ENCODE measurements around the gene ANK2. TPM values are rescaled to one million over a fixed set of nuclear protein-coding genes. Genes with fewer than 3 reads are reported as not detected.
A peak's percentile ranks its signal among the peaks of the same experiment; 100 is the strongest.

Gene ANK2
- total RNA-seq, 1 experiment from 2014 or later = 22.5 TPM

DNA sequence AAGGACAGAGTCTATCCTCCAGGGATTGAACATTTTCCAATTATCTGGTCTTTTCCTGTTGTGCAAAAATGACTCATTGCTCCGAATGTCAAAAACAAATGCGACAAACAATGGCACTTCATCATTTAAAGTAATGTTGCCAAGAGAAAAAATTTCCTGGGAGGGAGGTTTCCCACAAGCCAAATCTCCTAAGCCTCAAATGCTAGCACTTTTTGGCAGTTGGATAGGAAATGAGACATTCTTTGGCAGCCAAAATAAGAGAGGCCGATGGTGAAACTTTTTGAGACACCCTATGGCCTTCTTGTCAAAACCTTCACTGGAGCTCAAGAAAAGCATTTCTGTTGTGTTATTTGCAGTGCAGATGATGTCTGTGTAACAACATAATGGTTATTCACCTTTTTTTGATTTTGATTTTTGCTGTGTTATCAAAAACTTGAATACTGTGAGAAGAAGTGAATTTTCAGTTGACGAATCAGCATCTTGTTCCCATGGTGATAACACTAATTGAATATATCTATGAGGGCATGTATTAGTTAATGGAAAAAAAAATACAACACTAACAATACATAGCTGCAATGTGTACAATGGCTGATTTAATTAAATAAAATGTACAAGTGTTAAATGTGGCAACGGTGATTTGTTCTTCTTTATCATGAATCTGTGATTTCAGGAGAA lies 333.8 kb downstream of the ANK2 start:
- no peak for DNase-seq (ENCODE audit: extremely low read depth, low read depth)

DNA sequence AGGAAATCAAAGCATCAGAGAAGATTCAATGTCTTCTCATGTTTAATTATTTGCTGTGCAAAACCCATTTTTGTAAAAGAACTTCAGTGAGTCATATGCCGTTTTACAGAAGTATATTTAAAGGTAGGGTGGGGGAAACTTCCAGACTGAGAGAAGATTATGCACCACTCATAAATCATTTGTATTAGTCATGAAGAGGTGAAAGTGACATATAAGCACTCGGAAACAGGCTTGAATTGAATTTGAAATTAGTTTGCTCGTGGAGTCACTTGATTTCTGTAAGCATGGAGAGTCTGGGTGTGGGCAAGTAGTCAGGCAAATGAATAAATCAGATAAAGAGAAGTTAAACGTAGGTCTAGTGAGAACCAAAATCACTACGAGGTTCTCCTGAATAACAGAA lies 335.1 kb downstream of the ANK2 start:
- DNase-seq (ENCODE audit: extremely low read depth, low read depth) = no peak

DNA sequence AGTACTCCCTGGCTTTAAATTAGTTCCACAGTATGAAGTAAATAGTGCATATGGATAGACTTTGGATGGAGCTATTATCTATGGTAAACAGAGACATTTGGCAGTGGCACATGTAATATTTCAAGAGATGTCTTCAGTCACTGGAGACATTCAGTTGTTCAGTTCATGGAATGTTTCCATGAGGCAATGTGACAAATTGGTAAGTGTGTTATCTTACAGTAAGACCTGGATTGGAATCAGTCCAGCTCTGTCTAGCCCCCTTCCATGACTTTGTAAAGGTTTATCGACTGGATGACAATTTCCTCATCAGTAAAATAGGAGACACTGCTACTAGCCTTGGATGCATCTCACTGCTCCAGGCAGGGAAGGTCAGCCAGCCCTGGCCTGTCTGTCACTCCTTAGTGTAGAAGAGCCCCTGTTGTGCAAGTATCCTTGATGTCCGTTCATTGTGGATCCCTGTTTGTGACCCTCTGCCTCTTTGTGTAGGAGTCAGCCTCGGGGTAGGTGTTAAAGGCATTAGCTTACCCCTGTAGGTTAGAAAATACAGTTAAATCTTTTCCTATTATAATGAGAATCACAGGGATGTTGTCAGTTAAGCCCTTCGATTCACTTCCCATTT lies 335.9 kb downstream of the ANK2 start:
- DNase-seq (ENCODE audit: extremely low read depth, low read depth) = no peak

DNA sequence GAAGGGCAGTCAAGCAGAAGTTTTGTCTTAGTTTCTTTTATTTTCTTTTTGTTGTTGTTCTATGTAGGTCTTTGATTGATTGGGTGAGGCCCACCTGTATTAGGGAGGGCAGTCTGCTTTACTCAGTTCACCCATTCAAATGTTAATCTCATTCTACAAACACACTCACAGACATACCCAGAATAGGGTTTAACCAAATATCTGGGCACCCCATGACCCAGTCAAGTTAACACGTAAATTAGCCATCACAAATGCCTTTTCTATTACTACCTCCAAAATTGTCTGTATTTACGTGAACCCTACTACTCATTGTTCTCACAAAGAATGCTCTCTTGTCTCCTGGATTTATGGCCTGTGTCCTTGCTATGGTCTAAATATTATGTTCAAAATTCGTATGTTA lies 339.7 kb downstream of the ANK2 start:
- no peak for DNase-seq (ENCODE audit: extremely low read depth, low read depth)

DNA sequence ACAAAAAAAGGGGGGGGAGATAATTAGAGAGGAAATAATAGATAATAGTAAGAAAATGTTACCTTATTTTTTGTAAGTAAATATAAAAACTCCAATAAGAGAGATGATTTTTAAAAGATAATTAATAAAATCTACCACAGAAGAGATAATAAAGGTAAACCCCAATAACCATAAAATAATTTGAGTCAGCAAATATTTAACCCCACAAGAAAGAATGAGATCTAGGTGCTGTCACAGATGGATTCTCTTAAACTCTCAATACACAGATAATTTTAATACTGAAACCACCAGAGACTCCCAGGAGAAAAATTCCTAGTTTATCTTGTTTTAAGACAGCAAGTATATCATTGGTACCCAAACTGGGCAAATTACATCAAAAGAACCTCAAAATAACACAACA lies 341.4 kb downstream of the ANK2 start:
- no peak for DNase-seq (ENCODE audit: extremely low read depth, low read depth)

DNA sequence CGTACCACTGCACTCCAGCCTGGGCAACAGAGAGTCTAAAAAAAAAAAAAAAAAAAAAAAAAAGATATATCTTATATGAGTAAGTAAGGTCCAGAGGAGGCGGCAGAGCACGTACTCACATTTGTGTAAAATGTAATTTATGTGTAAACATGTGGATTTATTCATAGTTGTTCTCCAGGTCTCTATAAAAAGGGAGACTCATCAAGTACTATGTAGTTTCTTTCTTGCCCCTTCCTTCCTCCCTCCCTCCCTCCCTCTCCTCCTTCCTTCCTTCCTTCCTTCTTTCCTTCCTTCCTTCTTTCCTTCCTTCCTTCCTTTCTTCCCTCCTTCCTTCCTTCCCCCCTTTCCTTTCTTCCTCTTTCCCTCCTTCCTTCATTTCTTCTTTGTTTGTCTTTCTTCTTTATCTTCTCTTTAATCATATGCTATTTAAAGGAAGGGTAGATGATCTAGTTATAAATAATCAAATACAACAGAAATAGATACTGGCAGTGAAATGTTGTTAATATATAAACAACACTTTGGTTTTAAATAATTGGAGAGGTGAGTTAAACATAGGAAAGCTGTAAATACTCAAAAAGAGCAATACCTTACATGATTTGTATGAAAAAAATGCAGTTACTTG lies 344.8 kb downstream of the ANK2 start:
- no peak for DNase-seq (ENCODE audit: extremely low read depth, low read depth)

DNA sequence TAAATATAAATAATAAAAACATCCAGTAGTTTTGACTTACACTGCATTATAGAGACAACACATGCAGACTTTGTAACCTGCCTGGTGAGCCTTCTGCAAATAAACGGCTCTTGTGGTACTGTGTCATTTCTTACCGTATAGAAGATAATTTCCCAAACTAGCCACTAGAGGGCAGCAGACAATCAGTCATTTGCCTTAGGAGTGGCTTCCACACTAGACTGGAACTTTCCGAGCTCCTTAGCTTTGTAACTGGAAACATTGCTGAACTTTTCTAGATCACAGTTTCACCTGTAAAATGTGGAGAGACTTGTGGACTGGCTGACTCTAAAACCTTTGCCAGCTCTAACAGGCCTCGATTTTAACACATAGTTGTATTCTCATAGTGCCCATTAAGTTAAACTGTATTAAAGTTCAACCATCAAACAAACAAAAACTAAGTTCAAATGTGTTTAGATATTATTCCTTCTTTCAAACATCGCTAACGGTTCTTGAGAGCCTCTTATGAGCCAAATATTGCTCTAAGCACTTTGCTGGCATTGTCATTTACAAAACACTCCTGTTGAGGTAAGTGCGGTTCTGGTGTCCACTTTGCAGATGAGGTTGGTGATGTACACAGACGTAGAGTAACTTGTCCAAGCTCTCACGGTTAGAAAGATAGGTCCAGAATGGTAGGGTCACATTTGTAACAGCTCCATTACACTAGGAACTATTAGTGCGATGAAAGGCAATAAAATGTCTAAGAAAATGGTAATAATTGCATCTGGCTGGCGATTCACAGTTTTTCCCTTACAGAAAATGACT lies 345.5 kb downstream of the ANK2 start:
- peak; percentile 86 for DNase-seq (ENCODE audit: extremely low read depth, low read depth)

DNA sequence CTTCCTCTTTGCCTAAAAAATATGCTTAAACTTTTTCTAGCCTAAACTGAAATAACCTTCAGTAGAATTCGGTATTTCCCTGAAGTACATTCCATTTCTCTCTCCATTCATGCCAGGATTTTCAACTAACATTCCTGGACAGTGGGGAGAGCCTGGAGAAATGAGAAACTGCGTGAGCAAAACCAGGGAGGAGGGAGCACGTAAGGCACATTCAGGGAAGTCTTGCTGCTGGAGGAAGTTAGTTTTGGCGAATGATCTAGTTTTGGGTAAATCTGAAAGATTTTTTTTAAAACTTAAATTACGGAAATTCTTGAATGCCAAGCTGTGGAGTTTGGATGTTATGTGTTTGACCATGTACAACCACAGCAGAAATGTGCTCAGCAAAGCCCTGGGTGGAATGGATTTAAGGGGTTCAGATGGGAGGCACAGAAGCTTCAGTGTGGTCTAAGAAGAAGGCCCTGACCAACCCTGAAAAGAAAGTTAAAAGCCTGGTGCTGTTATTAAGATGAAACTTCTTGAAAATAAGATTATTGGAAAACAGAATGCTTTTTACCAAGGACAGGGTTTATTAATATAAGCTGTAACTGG lies 347.8 kb downstream of the ANK2 start:
- no peak for DNase-seq (ENCODE audit: extremely low read depth, low read depth)

DNA sequence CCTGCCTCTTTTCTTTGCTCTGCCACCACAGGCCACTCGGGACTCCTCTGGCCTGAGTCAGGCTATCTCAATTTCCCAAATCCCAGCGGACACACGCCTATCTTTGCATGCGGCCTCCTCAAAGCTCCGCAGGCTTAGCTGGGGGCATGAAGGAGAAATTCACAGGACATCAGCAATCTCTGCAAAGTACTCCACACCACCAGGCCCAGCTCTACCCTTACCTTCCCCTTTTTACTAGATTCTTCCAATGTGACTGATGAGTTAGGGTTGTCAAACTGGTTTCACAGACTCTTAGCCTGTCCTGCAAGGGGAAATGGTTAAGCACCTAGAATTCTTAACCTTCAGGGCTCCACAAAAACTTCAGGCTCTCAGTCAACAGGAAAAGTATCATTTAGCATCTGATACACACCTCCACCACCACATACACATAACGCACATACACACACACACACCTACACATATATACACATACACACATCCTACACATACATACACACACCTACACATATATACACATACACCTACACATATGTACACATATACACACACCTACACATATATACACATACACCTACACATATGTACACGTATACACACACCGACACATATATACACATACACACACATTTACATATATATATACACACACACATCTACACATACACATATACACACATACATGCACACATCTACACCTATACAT lies 349.1 kb downstream of the ANK2 start:
- DNase-seq (ENCODE audit: extremely low read depth, low read depth) = no peak

DNA sequence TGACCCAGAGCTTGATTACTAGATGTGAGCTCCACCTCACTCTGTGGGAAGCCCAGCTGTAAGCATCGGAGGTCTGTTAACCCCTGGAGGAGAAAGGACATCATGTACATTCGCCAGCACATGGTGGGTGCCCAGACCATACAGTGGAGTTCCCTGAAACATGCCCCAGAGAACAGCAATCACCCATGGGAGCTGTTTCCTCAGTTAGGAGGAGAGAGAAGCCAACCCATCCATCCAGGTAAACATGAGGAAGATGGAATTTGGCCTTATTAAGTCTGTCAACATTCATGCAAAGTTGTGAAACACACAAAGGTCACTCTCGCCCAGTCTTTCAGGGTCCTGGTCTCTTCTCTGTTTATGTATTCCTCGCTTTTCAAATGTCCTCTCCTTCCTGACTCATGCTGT lies 354.7 kb downstream of the ANK2 start:
- no peak for DNase-seq (ENCODE audit: extremely low read depth, low read depth)

DNA sequence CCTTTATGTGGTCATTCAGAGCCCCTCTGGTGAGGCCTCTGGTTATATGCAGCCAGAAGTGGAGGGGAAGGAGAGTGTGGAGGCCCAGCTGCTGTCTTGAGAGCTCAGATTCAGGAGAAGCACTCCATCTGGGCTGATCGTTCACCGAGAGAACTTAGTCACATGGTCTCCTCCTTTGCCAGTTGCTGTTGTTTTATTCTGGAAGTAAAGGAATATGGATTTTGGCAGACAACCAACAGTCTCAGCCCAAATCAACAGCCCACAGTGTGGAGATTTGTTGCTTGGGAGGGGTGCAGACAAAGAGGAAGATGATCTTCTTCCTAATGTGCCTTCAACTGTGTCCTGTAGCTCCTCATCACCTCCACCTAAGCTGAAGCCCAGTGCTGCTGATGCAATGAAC lies 355.4 kb downstream of the ANK2 start:
- no peak for DNase-seq (ENCODE audit: extremely low read depth, low read depth)

DNA sequence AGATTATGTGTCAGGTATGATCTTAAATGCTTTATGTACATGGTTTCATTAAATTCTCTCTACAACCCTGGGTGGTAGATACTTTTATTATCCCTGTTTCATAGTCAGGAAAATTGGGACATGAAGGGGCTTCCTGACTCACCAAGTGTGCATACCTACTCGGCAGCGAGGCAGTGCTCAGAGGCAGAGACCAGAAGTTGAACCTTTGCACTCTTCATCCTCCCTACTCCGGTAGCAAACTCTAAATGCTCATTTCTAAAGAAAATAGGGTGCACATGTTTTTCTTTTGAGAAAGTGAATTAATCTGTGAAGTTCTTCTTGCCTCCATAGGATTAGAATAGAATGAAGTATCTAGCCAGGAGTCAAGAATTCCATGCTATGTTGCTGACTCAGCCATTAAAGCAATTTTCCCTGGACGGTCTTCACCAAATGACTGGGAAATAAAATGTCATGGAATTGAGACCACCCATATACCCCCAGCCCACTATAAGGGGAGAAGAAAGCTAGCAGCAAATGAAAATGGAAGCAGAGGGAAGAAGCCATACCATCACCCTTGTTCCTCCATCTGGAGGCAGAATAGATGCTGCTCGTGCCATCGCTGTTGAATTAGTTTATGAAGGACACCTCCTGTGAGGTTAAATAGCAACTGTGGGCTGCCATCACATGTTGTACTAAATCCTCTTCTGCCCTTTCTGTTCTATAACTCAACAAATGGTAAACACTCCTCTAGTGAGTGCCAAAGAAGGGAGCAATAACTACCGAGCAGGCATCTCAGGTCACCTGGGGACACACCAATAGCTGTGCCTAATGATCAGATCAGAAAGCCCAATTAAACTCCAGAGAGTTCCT lies 356.6 kb downstream of the ANK2 start:
- DNase-seq (ENCODE audit: extremely low read depth, low read depth) = no peak

DNA sequence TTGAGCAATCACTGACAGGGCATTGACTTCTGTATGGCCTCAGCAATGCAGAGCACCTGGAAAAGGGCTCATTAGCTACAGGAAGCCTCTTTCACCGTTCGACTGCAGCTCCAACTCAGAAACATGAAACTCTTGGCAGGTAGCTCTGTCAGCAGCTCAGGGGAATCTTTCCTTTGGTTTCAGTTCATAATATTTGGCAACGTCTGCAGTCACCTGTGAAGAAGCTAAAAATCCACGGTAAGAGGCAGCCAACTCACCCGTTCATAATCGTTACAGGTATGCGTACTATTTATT lies 357.2 kb downstream of the ANK2 start:
- no peak for DNase-seq (ENCODE audit: extremely low read depth, low read depth)

DNA sequence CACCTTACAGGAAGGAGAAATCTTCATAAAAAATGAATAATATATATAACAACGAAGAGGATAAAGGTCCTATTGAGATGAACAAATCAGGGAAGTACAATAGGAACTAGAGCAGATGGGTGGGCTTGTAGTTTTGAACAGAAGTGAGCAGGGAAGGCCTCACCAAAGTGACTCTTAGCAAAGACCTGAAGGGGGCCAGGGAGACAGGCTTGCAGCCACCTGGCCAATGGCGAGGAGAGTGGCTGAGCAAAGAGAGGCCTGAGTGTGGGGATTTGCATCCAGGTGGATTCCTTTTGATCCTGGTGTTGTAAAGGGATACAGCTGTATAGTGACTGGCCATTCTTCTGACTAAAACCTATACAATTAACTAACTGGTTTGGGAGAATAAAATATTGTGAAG lies 358.0 kb downstream of the ANK2 start:
- DNase-seq (ENCODE audit: extremely low read depth, low read depth) = no peak

DNA sequence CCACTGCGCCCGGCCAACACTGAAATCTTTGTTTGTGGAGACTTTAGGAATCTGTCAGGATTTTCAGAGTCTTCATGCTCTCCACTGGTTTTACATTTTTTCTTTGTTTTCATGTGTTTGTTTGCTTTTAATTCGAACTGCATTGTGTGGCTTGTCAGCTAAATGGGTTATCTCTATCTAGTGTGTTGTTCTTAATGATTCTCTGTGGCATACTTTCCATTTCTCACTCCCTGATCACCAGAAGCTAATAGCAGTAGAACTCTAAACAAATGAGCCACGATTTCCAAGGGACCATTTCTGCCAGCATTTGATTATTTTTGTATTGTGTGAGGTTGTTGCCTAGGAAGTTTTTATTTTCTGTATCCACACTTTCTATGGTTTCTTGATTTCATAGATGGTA lies 359.7 kb downstream of the ANK2 start:
- no peak for DNase-seq (ENCODE audit: extremely low read depth, low read depth)

DNA sequence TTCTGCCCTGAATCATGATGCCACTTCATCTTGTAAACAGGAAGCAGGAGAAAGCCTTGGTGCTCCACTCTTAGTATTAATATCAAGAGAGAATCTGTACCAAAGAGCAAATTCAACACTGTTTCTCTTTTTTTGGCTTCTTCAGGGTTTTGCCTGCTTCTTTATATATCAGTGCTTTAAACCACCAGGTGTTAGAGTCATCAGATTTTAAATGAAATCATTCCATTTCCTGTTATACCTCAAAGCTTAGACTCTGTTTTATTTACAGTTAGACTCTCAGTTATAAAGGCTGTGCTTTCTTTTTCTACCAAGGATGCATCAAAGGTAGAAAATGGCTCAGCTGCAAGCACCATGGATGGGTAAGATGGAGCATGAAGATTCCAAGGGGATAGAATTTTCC lies 361.2 kb downstream of the ANK2 start:
- no peak for DNase-seq (ENCODE audit: extremely low read depth, low read depth)

DNA sequence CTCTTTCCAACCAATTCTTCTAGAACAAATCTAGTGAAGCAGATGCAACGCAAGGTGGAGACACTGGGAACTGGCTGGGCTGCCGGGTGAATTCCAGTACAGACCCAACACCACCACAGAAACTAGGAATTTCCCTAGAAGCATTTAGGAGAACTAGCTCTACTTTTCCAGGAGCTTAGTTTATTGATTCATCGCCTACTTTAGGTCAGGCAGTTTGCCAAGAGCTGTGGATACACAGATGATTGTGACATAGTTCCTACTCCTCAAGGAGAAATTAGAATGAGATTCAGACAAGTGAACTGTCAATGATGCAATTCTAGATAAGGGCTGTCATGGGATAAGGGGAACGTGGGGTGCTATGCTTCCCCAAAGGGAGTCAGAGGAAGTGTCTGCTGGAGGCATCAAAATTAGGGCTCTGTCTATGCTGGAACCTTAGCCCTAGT lies 362.1 kb downstream of the ANK2 start:
- no peak for DNase-seq (ENCODE audit: extremely low read depth, low read depth)

DNA sequence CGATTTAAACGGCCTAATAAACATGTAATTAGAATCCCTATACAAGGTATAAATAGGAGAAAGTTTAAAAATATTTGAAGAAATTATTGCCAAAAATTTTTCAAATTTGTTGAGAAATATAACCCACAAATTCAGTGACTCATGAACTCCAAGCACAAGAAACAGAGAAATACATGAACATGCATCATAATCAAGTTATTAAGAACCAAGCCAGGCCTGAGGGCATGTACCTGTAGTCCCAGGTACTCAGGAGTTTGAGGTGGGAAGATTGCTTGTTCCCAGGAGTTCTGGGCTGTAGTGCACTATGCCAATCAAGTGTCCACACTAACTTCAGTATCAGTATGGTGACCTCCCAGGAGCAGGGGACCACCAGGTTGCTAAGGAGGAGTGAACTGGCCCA lies 370.2 kb downstream of the ANK2 start:
- DNase-seq (ENCODE audit: extremely low read depth, low read depth) = no peak

DNA sequence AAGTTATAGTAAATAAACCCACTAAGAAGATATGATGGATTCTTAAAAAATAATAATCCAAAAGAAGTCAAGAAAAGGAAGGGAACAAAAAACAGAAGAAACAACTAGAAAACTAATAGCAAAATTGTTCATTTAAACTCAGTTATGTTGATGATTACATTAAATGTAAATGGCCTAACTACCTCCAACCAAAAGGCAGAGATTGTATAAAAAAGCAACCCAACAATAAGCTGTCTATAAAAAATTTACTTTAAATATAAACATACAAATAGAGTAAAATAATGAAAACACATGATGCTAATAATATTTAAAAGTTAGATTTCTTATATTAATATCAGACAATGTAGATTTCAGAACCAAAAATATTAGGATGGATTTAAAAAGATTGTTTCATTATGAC lies 371.5 kb downstream of the ANK2 start:
- DNase-seq (ENCODE audit: extremely low read depth, low read depth) = no peak

DNA sequence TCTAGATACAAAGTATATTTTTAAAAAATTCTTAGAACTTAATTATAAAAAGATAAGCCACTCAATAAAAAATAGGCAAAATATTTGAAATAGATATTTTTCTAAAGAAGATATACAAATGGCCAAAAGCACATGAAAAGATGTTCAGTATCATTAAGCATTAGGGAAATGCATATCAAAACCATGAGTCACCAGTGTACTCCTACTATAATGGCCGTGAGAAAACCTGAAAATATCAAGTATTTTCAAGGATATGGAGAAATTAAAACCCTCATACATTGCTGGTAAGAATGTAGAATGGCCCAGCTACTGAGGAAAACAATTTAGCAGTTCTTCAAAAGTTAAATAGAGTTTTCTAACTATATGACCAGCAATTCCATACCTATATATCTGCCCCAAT lies 374.2 kb downstream of the ANK2 start:
- no peak for DNase-seq (ENCODE audit: extremely low read depth, low read depth)
